NB4 (cell line): ENCODE data around the gene ZDHHC7.
"Not testable (repeated sequence)": the region's sequence is repeated elsewhere in the genome, so short reads cannot be mapped to it uniquely, and the experiment has no call there.

Experiments
- DNase-seq: peaks from one replicate; pipeline ENCODE4 v3.0.0; 2010; ENCODE audit warnings: low read depth
- H3K4me3 ChIP-seq: one replicate; pipeline ENCODE4 v1.5.1; 2011; ENCODE audit warnings: mild to moderate bottlenecking, low read depth, low read length, moderate library complexity
- MYC ChIP-seq: IDR thresholded peaks from 2 replicates; pipeline ENCODE4 v1.6.1; 2011; ENCODE audit warnings: low read depth, low read length
- POLR2A ChIP-seq: IDR thresholded peaks from 2 replicates; pipeline ENCODE4 v1.6.1; 2011; ENCODE audit warnings: mild to moderate bottlenecking; ENCODE audit not compliant: insufficient read length; ENCODE audit errors: extremely low read depth
- TF ChIP-seq, protein P1 (sequence below): IDR thresholded peaks from one replicate; pipeline ENCODE4 v1.5.1; 2012; ENCODE audit warnings: low read depth, low read length
- TF ChIP-seq, protein P2 (sequence below): IDR thresholded peaks from 2 replicates; pipeline ENCODE4 v1.6.1; 2011; ENCODE audit warnings: low read depth, low read length

Gene ZDHHC7

GRCh38 chr16:85037721-85038120, 26.4 kb upstream of the ZDHHC7 start:
- H3K4me3 ChIP-seq, result no peak overlapping the region
- TF ChIP-seq, protein P1, sequence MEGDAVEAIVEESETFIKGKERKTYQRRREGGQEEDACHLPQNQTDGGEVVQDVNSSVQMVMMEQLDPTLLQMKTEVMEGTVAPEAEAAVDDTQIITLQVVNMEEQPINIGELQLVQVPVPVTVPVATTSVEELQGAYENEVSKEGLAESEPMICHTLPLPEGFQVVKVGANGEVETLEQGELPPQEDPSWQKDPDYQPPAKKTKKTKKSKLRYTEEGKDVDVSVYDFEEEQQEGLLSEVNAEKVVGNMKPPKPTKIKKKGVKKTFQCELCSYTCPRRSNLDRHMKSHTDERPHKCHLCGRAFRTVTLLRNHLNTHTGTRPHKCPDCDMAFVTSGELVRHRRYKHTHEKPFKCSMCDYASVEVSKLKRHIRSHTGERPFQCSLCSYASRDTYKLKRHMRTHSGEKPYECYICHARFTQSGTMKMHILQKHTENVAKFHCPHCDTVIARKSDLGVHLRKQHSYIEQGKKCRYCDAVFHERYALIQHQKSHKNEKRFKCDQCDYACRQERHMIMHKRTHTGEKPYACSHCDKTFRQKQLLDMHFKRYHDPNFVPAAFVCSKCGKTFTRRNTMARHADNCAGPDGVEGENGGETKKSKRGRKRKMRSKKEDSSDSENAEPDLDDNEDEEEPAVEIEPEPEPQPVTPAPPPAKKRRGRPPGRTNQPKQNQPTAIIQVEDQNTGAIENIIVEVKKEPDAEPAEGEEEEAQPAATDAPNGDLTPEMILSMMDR, result no peak
- TF ChIP-seq MYC, result no peak
- TF ChIP-seq, protein P2, sequence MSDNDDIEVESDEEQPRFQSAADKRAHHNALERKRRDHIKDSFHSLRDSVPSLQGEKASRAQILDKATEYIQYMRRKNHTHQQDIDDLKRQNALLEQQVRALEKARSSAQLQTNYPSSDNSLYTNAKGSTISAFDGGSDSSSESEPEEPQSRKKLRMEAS, result no peak
- no peak for TF ChIP-seq POLR2A
- no peak for DNase-seq

DNA sequence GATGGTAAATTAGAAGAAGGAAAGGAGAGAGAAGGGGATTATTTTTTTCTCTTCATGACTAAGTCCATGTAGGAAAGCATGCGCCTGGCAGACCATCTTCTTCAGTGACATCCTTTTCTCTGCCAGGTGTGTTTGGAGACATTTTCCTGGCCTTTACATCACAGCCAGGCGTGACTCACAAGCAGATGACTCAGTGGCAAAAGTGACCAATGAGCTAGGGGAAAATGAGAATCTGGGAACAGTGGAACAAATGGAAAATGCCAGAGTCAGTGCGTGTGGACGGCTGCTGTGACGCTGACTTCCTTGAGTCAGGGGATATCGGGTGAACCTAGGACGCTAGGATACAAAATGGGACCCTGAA, 25.7 kb upstream of the ZDHHC7 start:
- H3K4me3 ChIP-seq, result no peak overlapping the region
- TF ChIP-seq, protein P2, result no peak
- TF ChIP-seq MYC (no peak), POLR2A (no peak)
- TF ChIP-seq, protein P1, result no peak
- DNase-seq, result no peak

- TF ChIP-seq MYC (no peak), POLR2A (no peak)
- TF ChIP-seq, protein P1, result no peak
- TF ChIP-seq, protein P2, result no peak
- no peak for DNase-seq
- no peak overlapping the region for H3K4me3 ChIP-seq
Measured at GRCh38 chr16:85036236-85037049, 25.1 kb upstream of the ZDHHC7 start.

DNA sequence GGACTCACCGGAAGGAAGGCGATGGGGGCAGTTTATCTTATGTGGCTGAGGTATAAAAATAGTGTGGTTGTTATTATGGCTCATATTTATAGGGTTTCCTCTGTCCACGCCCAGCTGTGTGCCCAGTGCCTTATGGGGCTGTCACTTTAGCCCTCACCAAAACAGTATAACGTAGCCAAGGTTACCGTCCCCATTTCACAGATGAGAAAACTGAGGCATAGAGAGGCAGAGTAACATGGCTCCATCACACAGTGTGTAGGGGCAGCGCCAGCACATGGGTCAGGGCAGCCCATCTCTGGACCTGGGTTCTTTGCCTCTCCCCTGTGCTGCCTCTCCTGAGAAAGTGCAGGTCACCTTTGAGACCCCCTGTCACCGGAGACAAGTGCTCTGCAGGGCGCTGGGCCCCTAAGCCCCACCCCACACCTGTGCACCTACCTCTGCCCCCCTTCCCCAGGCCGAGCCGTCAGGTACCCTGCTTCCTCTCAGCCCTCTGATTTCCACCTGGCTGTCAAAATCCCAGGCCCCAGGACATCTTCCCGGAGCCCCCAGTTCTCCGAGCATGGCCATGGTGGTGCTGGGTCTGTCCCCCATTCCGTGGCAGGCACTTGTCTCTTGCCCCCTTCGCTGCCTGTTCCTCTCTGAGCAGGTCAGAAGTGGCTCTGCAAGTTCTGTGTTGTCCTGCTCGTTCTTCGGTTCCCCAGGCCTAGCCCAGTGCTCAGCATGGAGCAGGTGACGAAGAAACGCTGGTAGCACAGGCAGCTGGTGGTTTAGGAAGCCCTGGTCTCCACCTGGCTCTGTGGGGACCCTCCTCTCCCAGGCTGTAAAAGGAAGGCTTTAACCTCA, 23.5 kb upstream of the ZDHHC7 start:
- DNase-seq, result no peak
- TF ChIP-seq, protein P2, result no peak
- TF ChIP-seq MYC (no peak), POLR2A (no peak)
- TF ChIP-seq, protein P1, result no peak
- no peak overlapping the region for H3K4me3 ChIP-seq

GRCh38 chr16:85033171-85033570, 21.8 kb upstream of the ZDHHC7 start:
- no peak overlapping the region for H3K4me3 ChIP-seq
- TF ChIP-seq MYC, result no peak
- TF ChIP-seq, protein P1, result no peak
- TF ChIP-seq, protein P2, result no peak
- TF ChIP-seq POLR2A, result no peak
- no peak for DNase-seq

GRCh38 chr16:85032187-85032586, 20.9 kb upstream of the ZDHHC7 start:
- not testable (repeated sequence) for DNase-seq, H3K4me3 ChIP-seq
